Measurements from ENCODE around the gene DEFB112. TPM values are rescaled to one million over a fixed set of nuclear protein-coding genes. Genes with fewer than 3 reads are reported as not detected.
A peak's percentile ranks its signal among the peaks of the same experiment; 100 is the strongest.

Gene DEFB112
- total RNA-seq, 1 experiment from 2014 or later, result not detected

- CTCF ChIA-PET, result no interaction called here
- ATAC-seq (peak; percentile 69; the same call in 1 of the 2 replicates), DNase-seq (ENCODE audit: low spot score) (no peak)
- no peaks in the 10 kb centered on the region for H3K27me3 Mint-ChIP-seq (ENCODE audit: low read depth)
- no peaks in the 10 kb centered on the region for H3K4me1 Mint-ChIP-seq
- POLR2A ChIA-PET, result no interaction called here
- H3K4me3 Mint-ChIP-seq, result no peak overlapping the region
- TF ChIP-seq CREM (CRISPR knock-in tag; IDR thresholded peaks at IDR 0.05) (no peak), ATF6 (CRISPR knock-in tag; IDR thresholded peaks at IDR 0.05) (no peak), ETV6 (CRISPR knock-in tag; IDR thresholded peaks at IDR 0.05) (no peak)
- H3K9me3 Mint-ChIP-seq, result peaks cover 5% of the 10 kb centered on the region
- no peak overlapping the region for H3K27ac Mint-ChIP-seq
- H3K36me3 Mint-ChIP-seq, result no peaks in the 10 kb centered on the region
Observed at GRCh38 chr6:50071921-50072320, 22.2 kb upstream of the DEFB112 start.

- H3K9me3 Mint-ChIP-seq, result peaks cover 5% of the 10 kb centered on the region
Observed at GRCh38 chr6:50070101-50070500, 20.4 kb upstream of the DEFB112 start.

More at GRCh38 chr6:50070101-50070500, 20.4 kb upstream of the DEFB112 start:
- H3K4me3 Mint-ChIP-seq, result no peak overlapping the region
- H3K27ac Mint-ChIP-seq, result no peak overlapping the region
- ChIA-PET CTCF (no interaction called here), POLR2A (no interaction called here)
- no peaks in the 10 kb centered on the region for H3K4me1 Mint-ChIP-seq
- DNase-seq (ENCODE audit: low spot score) (no peak), ATAC-seq (no peak)
- H3K36me3 Mint-ChIP-seq, result no peaks in the 10 kb centered on the region
- H3K27me3 Mint-ChIP-seq (ENCODE audit: low read depth), result no peaks in the 10 kb centered on the region
- TF ChIP-seq SOX15 (CRISPR knock-in tag; IDR thresholded peaks at IDR 0.05) (no peak), USF1 (CRISPR knock-in tag; IDR thresholded peaks at IDR 0.05) (no peak), AR (CRISPR knock-in tag; IDR thresholded peaks at IDR 0.05) (no peak), CTCF (IDR thresholded peaks at IDR 0.05) (no peak), NR3C1 (CRISPR knock-in tag; conservative IDR thresholded peaks at IDR 0.05; ENCODE audit: low read depth) (no peak), ZNF671 (CRISPR knock-in tag; IDR thresholded peaks at IDR 0.05) (no peak), ZNF317 (CRISPR knock-in tag; IDR thresholded peaks at IDR 0.05; ENCODE audit: borderline replicate concordance, low read depth) (no peak), FOXP1 (CRISPR knock-in tag; IDR thresholded peaks at IDR 0.05; ENCODE audit: borderline replicate concordance) (no peak), ZNF512 (CRISPR knock-in tag; IDR thresholded peaks at IDR 0.05; ENCODE audit: borderline replicate concordance) (no peak), ZNF423 (CRISPR knock-in tag; IDR thresholded peaks at IDR 0.05) (no peak), EMX1 (CRISPR knock-in tag; IDR thresholded peaks at IDR 0.05) (no peak), RELA (CRISPR knock-in tag; IDR thresholded peaks at IDR 0.05; ENCODE audit: borderline replicate concordance) (no peak), KAT7 (CRISPR knock-in tag; IDR thresholded peaks at IDR 0.05; ENCODE audit: borderline replicate concordance) (no peak), ATF2 (CRISPR knock-in tag; IDR thresholded peaks at IDR 0.05; ENCODE audit: borderline replicate concordance, low read depth) (no peak), ZBTB43 (CRISPR knock-in tag; IDR thresholded peaks at IDR 0.05) (no peak), ZNF396 (CRISPR knock-in tag; IDR thresholded peaks at IDR 0.05; ENCODE audit: borderline replicate concordance) (no peak), MLX (CRISPR knock-in tag; IDR thresholded peaks at IDR 0.05) (no peak), TEAD4 (CRISPR knock-in tag; IDR thresholded peaks at IDR 0.05) (no peak)
